SK-N-DZ (cell line): ENCODE results near the gene OCIAD2.
"Not testable (repeated sequence)": the region's sequence is repeated elsewhere in the genome, so short reads cannot be mapped to it uniquely, and the experiment has no call there.

ENCODE experiments used
- DNase-seq: peaks from one replicate; pipeline ENCODE4 v3.0.0-alpha.2; 2015; ENCODE audit warnings: low spot score
- small RNA-seq, 2 experiments: library from RNA; depleted of rRNA; stranded (forward); fragments of <200 nt; gene quantifications; one replicate each; pipeline ENCODE3, GENCODE V24; 2014

OCIAD2 gene

DNA sequence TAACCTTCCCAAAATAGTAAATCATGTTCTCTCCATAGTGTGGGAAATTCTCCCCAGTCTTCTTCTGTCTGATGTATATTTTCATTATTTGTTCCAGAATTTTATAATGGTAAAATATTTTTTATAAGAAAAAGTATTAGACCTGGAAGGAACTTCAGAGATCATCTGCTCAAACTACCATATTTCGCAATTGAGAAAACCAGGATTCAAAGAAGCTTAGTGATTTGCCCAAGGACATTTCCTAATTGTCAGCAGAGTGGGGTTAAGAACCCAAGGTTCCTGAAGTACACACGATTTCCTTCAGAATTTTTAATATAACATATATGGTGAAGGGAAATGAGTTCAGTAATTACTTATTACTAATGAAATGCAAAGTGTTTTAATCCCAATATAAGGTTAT, 51.6 kb downstream of the OCIAD2 start:
- DNase-seq: no peak

DNA sequence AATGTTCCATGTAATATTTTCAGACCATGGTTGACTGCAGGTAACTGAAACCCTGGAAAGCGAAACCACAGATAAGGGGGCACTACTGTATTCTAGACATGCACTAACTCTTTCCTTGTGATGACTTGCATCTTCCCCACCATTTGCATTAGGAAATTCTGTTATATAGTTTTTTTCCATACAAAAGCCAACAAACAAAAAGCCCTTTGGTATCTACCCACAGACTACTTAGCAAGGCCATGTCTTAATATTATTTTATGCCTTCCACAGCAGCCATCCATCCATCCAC, 52.2 kb downstream of the OCIAD2 start:
- DNase-seq: no peak

DNA sequence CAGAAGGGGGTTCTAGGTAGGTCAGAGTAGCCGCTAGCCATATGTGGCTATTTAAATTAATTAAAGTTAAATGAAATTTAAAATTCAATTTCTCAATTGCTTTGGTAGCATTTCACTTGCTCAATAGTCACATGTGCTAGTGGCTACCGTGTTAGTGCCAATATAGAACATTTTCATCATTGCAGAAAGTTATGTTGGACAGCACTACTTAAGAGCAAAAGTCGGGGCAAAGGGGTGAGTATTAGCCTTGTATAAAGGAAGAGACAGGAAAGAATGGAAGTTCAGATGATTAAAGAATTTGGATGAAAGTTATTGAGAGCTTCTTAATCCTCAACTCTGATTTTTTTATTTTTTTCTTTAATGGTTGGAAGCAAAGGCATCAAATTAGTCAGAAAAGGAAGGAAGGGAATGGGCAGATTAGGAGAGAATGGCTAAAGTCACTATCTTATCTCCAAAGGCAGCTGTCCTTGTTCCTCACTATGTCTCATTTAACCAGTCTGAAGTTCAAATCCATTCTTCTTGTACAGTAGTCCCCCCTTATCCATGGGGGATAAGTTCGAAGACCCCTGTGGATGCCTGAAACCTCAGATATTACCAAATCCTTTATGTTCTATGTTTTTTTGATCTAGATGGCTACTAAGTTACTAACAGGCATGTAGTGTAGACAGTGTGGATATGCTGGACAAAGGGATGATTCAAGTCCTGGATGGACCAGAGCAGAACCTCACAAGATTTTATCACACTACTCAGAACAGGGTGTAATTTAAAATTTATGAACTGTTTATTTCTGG, 52.8 kb downstream of the OCIAD2 start:
- DNase-seq: no peak

DNA sequence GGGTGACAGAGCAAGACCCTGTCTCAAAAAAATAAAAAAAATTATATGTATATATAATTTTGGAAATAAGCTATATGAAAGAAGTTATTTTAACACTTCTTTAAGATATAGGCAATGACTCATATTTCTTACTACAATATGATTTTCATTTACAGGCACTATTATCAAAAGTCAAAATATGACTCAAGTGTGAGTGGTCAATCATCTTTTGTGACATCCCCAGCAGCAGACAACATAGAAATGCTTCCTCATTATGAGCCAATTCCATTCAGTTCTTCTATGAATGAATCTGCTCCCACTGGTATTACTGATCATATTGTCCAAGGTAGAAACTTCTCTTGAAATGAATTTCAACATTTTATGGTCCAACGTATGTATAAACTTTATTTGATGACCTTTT, 54.9 kb downstream of the OCIAD2 start:
- DNase-seq: no peak

DNA sequence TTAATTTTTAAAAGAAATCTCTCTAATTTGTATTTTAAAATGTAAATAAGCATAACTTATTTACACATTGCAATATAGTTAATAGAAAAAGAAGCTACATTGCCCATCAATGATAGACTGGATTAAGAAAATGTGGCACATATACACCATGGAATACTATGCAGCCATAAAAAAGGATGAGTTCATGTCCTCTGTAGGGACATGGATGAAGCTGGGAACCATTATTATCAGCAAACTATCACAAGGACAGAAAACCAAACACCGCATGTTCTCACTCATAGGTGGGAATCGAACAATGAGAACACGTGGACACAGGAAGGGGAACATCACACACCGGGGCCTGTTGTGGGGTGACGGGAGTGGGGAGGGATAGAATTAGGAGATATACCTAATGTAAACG, 57.8 kb downstream of the OCIAD2 start:
- DNase-seq: not testable (repeated sequence)

DNA sequence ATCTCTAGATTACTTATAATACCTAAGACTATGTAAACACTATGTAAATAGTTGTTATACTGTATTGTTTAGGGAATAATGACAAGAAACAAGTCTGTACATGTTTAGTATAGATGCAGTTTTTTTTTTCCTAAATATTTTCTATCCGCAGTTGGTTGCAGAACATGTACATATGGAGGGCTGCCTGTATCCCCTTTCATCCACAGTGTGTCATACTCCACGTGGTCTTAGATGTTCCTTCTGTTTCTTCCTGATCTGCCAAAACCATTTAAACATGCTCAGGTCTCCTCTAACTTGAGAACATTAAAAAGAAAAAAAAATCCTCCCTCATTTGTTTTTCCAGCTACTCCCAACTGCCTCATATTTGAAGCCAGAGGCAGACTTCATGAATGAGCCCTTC, 61.7 kb downstream of the OCIAD2 start:
- DNase-seq: no peak

DNA sequence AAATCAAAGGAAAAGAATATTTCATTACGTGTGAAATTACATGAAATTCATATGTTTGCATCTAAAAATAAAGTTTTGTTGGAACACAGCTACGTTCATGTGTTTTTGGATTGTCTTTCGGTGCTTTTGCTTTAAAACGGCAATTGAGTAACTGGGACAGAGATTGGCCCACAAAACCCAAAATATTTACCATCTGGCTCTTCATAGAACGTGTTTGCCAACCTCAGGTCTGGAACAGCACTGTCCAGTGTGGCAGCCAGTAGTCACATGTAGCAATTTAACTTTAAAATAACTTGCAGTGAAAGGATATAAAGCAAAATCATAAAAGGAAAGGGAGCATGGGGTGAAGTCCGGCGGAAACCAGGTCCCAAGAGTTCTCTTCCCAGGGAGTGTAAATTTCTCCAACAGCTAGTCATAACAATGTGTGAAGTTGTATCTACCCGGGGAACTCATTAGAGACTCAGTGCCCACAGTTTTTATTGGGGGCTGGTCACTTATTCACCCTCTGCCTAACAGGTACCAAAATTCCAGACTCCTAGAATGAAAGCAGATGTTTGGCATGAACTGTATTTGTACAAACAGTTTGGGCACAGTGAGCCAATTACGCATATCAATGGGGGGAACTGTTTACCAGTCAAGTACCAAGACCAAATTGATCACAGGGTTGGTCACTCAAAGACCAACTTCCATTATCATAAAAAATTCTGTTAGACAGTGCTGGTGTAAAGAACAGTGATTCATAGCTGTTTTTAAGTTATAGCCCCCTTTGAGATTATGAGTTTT, 65.3 kb downstream of the OCIAD2 start:
- DNase-seq: no peak

DNA sequence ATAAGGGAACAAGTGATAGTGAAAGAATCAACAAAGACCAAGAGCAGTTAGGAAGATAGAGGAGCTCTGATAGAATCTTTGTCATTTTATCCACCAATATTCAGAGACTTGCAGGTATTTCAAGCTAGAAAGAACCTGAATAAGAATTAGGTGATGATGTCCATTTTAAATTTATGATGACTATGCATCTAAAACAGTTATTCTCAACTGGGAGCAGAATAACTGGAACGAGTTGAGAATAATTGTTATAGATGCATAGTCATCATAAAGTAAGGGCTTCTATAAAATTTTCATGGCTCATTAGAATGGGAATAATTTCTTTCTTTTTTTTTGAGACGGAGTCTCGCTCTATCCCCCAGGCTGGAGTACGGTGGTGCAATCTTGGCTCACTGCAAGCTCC, 69.9 kb downstream of the OCIAD2 start:
- DNase-seq: no peak

Small RNA genes lying within 50 kb of the gene (small RNA-seq; reads per million reads assigned to genes)
- 0 reads per million in 2 experiments for gene AC020593.1
- gene RNU6-158P: 0 reads per million in 2 experiments
